IMR-90 (cell line): Measurements from ENCODE around the gene PCIF1.
A peak's percentile ranks its signal among the peaks of the same experiment; 100 is the strongest.

Experiments used
- BHLHE40 ChIP-seq: fragments of 150-350 bp; IDR thresholded peaks from 2 replicates; pipeline ENCODE4 v1.6.1; 2016; ENCODE audit warnings: mild to moderate bottlenecking, low read depth, low read length
- CEBPB ChIP-seq: IDR thresholded peaks from 2 replicates; pipeline ENCODE4 v1.6.1; 2012; ENCODE audit warnings: low read depth, low read length, improper control_type of control experiment
- CHD1 ChIP-seq: IDR thresholded peaks from 2 replicates; pipeline ENCODE4 v1.6.1; 2012; ENCODE audit warnings: low read depth, low read length, improper control_type of control experiment
- ELK1 ChIP-seq: fragments of 150-350 bp; IDR thresholded peaks from 2 replicates; pipeline ENCODE4 v1.6.1; 2016; ENCODE audit warnings: low read depth, mild to moderate bottlenecking, low read length, moderate library complexity, borderline replicate concordance
- MAFK ChIP-seq: IDR thresholded peaks from 2 replicates; pipeline ENCODE4 v1.6.1; 2012; ENCODE audit warnings: low read depth, low read length, improper control_type of control experiment
- MXI1 ChIP-seq: IDR thresholded peaks from 2 replicates; pipeline ENCODE4 v1.6.1; 2012; ENCODE audit warnings: low read depth, mild to moderate bottlenecking, low read length, moderate library complexity, borderline replicate concordance
- POLR2A ChIP-seq: IDR thresholded peaks from 2 replicates; pipeline ENCODE4 v1.6.1; 2012; ENCODE audit warnings: mild to moderate bottlenecking, low read depth, low read length
- RAD21 ChIP-seq: IDR thresholded peaks from 2 replicates; pipeline ENCODE4 v1.6.1; 2012; ENCODE audit warnings: low read length, improper control_type of control experiment
- RCOR1 ChIP-seq: IDR thresholded peaks from 2 replicates; pipeline ENCODE4 v1.6.1; 2012; ENCODE audit warnings: mild to moderate bottlenecking, low read length, improper control_type of control experiment; ENCODE audit not compliant: insufficient replicate concordance
- RFX5 ChIP-seq: IDR thresholded peaks from 2 replicates; pipeline ENCODE4 v1.8.0; 2012; ENCODE audit warnings: low read depth, mild to moderate bottlenecking, low read length, moderate library complexity
- SMC3 ChIP-seq: fragments of 150-350 bp; IDR thresholded peaks from 2 replicates; pipeline ENCODE4 v1.6.1; 2016; ENCODE audit warnings: low read depth, mild to moderate bottlenecking, antibody characterized with exemption, low read length, moderate library complexity
- USF2 ChIP-seq: fragments of 150-350 bp; IDR thresholded peaks from 2 replicates; pipeline ENCODE4 v1.6.1; 2017; ENCODE audit warnings: mild to moderate bottlenecking, antibody characterized with exemption, low read length, low read depth
- TF ChIP-seq, protein P1 (sequence below): conservative IDR thresholded peaks from 2 replicates; pipeline ENCODE4 v1.5.1; 2012; ENCODE audit warnings: mild to moderate bottlenecking, low read depth, low read length, improper control_type of control experiment

DNA sequence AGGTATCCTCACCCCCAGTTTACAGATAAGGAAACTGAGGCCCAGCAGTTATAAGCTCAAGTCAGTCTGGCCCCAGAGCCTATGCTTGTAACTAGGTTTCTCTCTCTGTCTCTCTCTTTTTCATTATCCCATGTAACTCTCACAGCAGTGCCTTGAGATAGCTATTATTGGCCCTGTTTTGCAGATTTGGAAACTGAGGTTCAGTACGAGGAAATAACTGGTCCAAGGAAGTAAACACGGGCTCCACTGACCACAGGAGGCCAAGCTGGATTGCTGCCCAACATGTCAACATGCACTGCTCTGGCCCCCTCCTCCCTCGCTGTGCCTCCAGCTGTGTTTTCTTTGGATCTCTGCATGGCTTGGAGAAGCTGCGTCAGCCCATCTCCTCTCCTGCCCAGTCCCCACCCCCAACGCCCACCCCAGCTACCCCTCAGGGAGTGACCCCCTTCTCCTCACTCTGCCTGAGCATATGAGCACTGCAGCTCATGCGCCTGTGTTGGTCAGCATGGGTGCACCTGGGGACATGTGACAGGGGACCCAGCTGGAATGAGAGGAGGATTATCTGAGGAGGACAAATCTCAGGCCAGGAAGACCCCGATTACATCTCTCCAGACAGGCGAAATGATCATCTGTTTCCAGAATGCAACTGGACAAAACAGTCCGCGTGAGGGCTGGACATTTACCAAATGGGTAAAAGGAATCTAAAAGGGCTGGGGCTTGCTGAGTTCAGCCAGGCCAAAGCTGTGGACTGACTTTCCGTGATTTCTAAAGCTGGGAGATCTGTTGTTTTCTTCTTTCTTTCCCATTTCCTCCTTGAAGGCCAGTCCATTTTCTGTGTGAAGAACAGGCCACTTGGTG, 14.7 kb upstream of the PCIF1 start:
- TF ChIP-seq, protein P1, sequence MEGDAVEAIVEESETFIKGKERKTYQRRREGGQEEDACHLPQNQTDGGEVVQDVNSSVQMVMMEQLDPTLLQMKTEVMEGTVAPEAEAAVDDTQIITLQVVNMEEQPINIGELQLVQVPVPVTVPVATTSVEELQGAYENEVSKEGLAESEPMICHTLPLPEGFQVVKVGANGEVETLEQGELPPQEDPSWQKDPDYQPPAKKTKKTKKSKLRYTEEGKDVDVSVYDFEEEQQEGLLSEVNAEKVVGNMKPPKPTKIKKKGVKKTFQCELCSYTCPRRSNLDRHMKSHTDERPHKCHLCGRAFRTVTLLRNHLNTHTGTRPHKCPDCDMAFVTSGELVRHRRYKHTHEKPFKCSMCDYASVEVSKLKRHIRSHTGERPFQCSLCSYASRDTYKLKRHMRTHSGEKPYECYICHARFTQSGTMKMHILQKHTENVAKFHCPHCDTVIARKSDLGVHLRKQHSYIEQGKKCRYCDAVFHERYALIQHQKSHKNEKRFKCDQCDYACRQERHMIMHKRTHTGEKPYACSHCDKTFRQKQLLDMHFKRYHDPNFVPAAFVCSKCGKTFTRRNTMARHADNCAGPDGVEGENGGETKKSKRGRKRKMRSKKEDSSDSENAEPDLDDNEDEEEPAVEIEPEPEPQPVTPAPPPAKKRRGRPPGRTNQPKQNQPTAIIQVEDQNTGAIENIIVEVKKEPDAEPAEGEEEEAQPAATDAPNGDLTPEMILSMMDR: no peak
- TF ChIP-seq MXI1: no peak
- no peak for TF ChIP-seq BHLHE40
- no peak for TF ChIP-seq CHD1
- TF ChIP-seq USF2: 0 out of 2 replicates have a peak, but pooled peaks have one; percentile 8
- no peak for TF ChIP-seq MAFK
- no peak for TF ChIP-seq POLR2A
- TF ChIP-seq RCOR1: peak; percentile 59
- TF ChIP-seq SMC3: no peak
- no peak for TF ChIP-seq RFX5
- no peak for TF ChIP-seq CEBPB
- no peak for TF ChIP-seq ELK1
- no peak for TF ChIP-seq RAD21
